ENCODE measurements around the gene INSYN2B.

The INSYN2B gene

DNA sequence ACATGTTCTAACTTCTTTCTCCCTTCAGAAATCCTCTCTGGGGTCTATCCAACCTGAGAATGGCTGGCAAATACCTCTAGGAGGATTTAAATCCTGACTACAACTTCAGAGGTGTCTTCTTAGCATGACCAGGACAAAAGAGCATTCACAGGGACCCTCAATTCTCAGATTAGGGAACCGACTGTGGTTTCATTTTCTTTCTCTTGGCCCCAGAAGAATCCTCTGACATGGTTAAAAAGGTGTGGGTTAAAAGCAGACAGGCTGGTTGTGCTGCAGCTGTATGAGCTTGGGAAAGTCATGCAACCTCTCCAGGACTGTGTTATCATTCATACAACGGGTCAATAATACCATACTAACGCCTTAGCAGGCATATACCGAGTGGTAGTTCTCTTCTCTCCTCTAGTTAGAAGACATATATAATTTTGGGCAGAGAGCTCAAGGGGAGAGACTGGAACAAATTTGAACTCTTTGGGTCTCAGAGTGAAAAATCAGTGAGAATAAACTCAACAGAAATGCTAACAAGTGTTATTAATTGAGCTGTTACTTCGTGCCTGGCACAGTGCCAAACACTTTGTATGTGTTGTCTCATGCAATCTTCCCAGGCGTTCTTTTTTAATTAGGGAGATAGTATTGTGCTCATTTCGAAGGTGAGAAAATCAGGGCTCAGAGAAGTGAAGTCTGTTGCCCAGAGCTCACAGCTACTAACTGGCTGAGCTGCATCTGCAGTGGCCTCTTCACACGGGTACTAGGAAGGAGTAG is 35.2 kb downstream of the INSYN2B start:
- no peak for DNase-seq (ENCODE audit: low spot score)
- TF ChIP-seq, protein P1, sequence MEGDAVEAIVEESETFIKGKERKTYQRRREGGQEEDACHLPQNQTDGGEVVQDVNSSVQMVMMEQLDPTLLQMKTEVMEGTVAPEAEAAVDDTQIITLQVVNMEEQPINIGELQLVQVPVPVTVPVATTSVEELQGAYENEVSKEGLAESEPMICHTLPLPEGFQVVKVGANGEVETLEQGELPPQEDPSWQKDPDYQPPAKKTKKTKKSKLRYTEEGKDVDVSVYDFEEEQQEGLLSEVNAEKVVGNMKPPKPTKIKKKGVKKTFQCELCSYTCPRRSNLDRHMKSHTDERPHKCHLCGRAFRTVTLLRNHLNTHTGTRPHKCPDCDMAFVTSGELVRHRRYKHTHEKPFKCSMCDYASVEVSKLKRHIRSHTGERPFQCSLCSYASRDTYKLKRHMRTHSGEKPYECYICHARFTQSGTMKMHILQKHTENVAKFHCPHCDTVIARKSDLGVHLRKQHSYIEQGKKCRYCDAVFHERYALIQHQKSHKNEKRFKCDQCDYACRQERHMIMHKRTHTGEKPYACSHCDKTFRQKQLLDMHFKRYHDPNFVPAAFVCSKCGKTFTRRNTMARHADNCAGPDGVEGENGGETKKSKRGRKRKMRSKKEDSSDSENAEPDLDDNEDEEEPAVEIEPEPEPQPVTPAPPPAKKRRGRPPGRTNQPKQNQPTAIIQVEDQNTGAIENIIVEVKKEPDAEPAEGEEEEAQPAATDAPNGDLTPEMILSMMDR (IDR thresholded peaks at IDR 0.05), result no peak
- H3K4me3 ChIP-seq, result no peak overlapping the region

DNA sequence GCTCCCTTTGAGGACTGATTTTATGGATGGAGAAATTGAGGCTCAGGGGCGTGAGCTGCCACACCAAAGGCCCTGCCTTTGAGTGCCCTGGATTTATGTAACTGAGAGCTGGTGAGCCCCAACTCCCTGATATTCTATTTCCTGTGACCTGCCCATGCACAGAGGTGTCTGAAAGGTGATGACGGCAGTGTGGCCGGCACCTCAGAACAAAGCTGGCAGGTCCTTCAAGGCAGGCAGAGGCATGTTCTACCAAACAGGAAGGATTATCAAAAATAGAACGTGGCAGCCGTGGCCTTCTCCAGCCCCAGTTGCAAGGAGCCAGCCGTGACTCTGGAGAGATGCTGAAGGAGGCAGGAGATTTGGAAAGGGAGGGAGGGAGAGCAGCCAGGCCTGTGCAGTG is 36.2 kb downstream of the INSYN2B start:
- H3K4me3 ChIP-seq, result no peak overlapping the region
- no peak overlapping the region for H3K27ac ChIP-seq
- no peak for DNase-seq (ENCODE audit: low spot score)
- TF ChIP-seq, protein P1 (IDR thresholded peaks at IDR 0.05), result no peak

More for the DNA sequence above, 35.2 kb downstream of the INSYN2B start:
- H3K27ac ChIP-seq, result no peak overlapping the region

DNA sequence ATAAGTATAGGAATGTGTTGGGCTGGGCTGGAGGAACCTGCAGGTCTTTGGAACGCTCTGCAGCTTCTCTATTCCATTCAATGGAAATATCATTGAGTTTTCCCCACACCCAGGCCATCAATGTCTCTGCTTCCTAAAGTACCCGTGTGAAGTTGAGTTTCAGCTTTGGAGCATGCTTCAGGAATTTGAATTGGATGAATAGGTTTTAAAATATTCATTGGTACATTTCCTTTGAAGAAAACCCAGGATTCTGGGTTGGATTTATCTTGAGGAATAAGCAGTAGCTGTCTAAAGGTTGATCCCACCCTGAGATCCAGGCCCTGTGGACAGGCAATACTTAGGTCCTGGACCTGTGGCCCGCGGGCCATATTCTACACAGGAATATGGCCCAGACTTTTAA is 37.3 kb downstream of the INSYN2B start:
- TF ChIP-seq, protein P1 (IDR thresholded peaks at IDR 0.05), result no peak
- DNase-seq (ENCODE audit: low spot score), result no peak

DNA sequence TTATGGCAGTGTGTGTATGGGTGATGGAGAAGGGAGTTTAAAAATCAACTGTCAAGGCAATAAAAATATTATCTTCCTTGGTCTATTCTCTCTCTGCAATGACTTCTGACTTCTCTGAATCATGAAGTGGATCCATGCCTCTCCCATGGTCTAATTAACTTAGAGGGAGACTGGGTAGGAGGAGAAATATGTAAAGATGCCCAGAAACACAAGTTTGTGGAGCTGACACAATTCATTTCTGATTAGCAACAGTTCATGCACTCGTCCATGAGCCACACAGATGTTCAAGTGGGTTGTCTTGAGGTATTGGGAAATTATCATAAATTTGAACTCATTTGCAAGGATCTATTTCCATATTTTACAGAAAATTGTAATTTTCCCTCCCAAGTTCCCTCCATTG is 38.1 kb downstream of the INSYN2B start:
- Histone ChIP-seq H3K27ac (no peak overlapping the region), H3K4me3 (no peak overlapping the region)
- DNase-seq (ENCODE audit: low spot score), result no peak
- TF ChIP-seq, protein P1 (IDR thresholded peaks at IDR 0.05), result no peak

More for the DNA sequence above, 37.3 kb downstream of the INSYN2B start:
- no peak overlapping the region for H3K4me3 ChIP-seq
- H3K27ac ChIP-seq, result no peak overlapping the region

DNA sequence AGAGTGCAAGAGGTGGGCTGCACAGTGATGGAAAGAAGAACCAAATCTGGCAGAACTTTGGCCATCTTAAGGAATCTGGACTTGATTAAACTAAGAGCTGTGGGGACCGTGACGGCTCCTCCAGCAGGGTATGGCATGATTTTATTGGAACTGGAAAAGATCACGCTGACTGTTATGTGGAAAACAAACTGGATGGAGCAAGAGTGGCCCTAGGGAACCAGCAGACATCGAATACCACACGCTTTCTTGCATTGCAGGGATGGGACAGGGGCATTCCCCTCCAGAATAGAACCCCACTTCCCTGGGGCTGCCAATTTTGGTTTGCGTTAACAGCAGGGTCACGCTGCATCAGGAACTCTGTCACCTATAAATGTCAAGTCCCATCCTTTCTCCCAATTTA is 38.8 kb downstream of the INSYN2B start:
- Histone ChIP-seq H3K27ac (no peak overlapping the region), H3K4me3 (no peak overlapping the region)
- TF ChIP-seq, protein P1 (IDR thresholded peaks at IDR 0.05), result no peak
- DNase-seq (ENCODE audit: low spot score), result no peak

DNA sequence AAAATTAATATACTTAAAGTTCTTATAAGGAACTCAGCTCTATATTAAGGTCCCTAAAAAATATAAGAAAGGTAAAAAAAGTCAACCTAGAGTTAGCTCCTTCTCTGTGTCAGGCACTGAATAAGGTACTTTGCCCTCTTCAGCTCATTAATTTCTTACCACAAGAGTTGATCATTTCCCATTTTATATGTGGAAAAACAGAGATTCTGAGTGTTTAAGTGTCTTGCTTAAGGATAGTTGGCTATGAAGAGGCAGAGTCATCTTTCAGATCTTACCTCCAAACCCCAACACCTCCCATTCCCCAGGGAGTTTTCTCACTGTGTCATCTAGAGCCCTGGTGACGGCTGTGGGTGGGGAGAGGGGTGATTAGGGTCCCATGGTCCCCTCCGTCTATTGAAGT is 40.6 kb downstream of the INSYN2B start:
- Histone ChIP-seq H3K27ac (no peak overlapping the region), H3K4me3 (no peak overlapping the region)
- TF ChIP-seq, protein P1 (IDR thresholded peaks at IDR 0.05), result no peak
- DNase-seq (ENCODE audit: low spot score), result no peak

DNA sequence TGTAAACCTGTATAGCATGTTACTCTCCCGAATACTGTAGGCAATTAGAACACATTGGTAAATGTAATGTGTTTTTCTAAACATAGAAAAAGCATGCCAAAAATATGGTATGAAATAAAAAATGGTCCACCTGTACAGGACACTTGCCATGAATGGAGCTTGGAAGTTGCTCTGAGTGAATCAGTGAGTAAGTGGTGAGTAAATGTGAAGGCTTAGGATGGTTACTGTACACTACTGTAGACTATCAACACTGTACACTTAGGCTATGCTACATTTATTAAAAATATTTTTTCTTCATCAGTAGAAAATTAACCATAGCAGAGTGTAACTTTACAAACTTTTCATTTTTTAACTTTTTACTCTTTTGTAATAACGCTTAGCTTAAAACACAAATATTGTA is 41.9 kb downstream of the INSYN2B start:
- no peak for DNase-seq (ENCODE audit: low spot score)
- TF ChIP-seq, protein P1 (IDR thresholded peaks at IDR 0.05), result no peak

More for the DNA sequence above, 41.9 kb downstream of the INSYN2B start:
- Histone ChIP-seq H3K27ac (no peak overlapping the region), H3K4me3 (no peak overlapping the region)

Data from coronary artery (tissue), 2 donors.